ENCODE data around the gene TMEM252.

- TF ChIP-seq CTCF (IDR thresholded peaks at IDR 0.05) (no peak), POLR2A (IDR thresholded peaks at IDR 0.05) (no peak)
These were observed 27.3 kb downstream of the TMEM252 start for GRCh38 chr9:68513385-68513784.

Measured in suprapubic skin (tissue), 3 donors.